ENCODE measurements around the gene CDCP2. TPM values are rescaled to one million over a fixed set of nuclear protein-coding genes. Genes with fewer than 3 reads are reported as not detected.

Gene CDCP2
- total RNA-seq, 2 donors from 2014 or later = not detected

DNA sequence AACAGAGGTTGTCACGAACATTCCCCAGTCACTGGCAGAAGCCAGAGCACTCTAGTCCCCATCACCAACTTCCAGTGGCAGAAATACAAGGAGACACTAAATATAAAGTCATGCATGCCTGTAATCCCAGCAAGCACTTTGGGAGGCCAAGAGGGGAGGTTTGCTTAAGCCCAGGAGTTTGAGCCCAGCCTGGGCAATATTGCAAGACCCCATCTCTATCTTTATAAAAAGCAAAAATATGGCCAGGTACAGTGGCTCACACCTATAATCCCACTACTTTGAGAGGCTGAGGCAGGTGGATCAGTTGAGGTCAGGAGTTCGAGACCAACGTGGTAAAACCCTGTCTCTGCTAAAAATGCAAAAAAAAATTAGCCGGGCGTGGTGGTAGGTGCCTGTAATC is 40.7 kb upstream of the CDCP2 start:
- Histone ChIP-seq H3K27me3 (no peaks in the 10 kb centered on the region), H3K9me3 (no peaks in the 10 kb centered on the region), H3K36me3 (replicated peaks in 1 of 2; ENCODE audit: insufficient read depth in 1 of 2, low read depth in 2 of 2) (peaks cover 0 to 15% of the 10 kb centered on the region in 2 donors), H3K4me1 (no peaks in the 10 kb centered on the region), H3K4me3 (no peak overlapping the region), H3K27ac (no peak overlapping the region)
- DNase-seq = no peak
- no peak for TF ChIP-seq POLR2A (IDR thresholded peaks at IDR 0.05)
- TF ChIP-seq CTCF (IDR thresholded peaks at IDR 0.05) = no peak
- no peak for ATAC-seq
- intact Hi-C loops (cut with DNase I) = no loop called here
- 93% methylated on average over 5 of the region's 5 CpGs for WGBS, 2 donors

- ATAC-seq = no peak
- DNase-seq = no peak
- Histone ChIP-seq H3K36me3 (replicated peaks in 1 of 2; ENCODE audit: insufficient read depth in 1 of 2, low read depth in 2 of 2) (peaks cover 0 to 15% of the 10 kb centered on the region in 2 donors), H3K4me1 (no peaks in the 10 kb centered on the region), H3K27ac (no peak overlapping the region), H3K4me3 (no peak overlapping the region), H3K27me3 (no peaks in the 10 kb centered on the region), H3K9me3 (no peaks in the 10 kb centered on the region)
- WGBS, 2 donors = 86 to 100% methylated on average over 1 of the region's 1 CpG
- TF ChIP-seq CTCF (IDR thresholded peaks at IDR 0.05) = no peak
- no peak for TF ChIP-seq POLR2A (IDR thresholded peaks at IDR 0.05)
- intact Hi-C loops (cut with DNase I) = no loop called here
Measured at GRCh38 chr1:54191525-54191924, 38.7 kb upstream of the CDCP2 start.

DNA sequence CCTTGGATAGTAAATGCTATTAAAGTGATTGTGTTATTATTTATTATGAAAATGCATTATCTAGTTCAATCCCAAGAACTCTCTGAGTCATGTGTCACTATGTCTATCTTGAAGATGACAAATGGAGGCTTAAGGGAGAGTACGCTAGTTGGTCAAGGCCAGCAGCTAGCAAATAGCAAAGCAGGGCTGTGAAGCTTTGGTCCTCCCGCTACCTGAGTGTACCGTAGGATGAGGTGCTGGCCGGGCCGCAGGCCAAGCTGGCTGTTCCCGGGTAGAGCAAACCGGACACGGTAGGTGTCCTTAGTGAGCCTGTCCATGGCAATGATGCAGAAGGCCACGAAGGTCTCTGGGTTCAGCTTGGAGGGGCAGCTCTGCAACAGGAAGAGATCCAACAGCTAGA is 37.7 kb upstream of the CDCP2 start:
- Histone ChIP-seq H3K4me3 (no peak overlapping the region), H3K36me3 (replicated peaks in 1 of 2; ENCODE audit: insufficient read depth in 1 of 2, low read depth in 2 of 2) (peaks cover 0 to 12% of the 10 kb centered on the region in 2 donors), H3K27ac (no peak overlapping the region), H3K9me3 (no peaks in the 10 kb centered on the region), H3K4me1 (no peaks in the 10 kb centered on the region), H3K27me3 (no peaks in the 10 kb centered on the region)
- intact Hi-C loops (cut with DNase I) = no loop called here
- DNase-seq (no peak), ATAC-seq (no peak)
- WGBS, 2 donors = 71 to 91% methylated on average over 2 to 9 of the region's 9 CpGs
- TF ChIP-seq POLR2A (IDR thresholded peaks at IDR 0.05) (no peak), CTCF (IDR thresholded peaks at IDR 0.05) (no peak)

DNA sequence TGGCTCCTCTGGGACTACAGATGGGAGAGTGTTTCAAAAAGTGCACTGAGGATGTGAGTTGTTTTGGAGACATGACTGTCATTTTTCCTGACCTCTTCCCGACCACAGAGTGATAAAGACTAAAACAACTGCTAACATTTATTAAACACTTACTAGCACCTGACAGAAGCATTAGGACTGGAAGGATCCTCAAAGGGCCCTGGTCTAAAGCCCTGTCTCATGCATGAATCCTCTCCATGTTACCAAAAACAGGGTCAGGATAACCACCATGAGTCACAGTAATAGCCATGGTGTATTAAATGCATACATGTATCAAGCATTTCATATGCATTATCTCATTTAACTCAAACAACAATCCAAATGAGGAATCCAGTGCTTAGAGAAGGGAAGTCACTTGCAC is 35.5 kb upstream of the CDCP2 start:
- H3K36me3 ChIP-seq (replicated peaks in 1 of 2; ENCODE audit: insufficient read depth in 1 of 2, low read depth in 2 of 2) = peaks cover 0 to 5% of the 10 kb centered on the region in 2 donors
- ATAC-seq = no peak
- intact Hi-C loops (cut with DNase I) = no loop called here

More for the DNA sequence above, 35.5 kb upstream of the CDCP2 start:
- H3K4me3 ChIP-seq = no peak overlapping the region
- no peaks in the 10 kb centered on the region for H3K4me1 ChIP-seq
- TF ChIP-seq CTCF (IDR thresholded peaks at IDR 0.05) (no peak), POLR2A (IDR thresholded peaks at IDR 0.05) (no peak)
- WGBS, 2 donors = 63 to 71% methylated on average over 1 of the region's 1 CpG
- no peaks in the 10 kb centered on the region for H3K27me3 ChIP-seq
- DNase-seq = no peak
- H3K27ac ChIP-seq = no peak overlapping the region
- H3K9me3 ChIP-seq = no peaks in the 10 kb centered on the region

Data from body of pancreas (tissue), 4 donors.